MCF 10A (cell line): Measurements from ENCODE around the gene ANO7. TPM values are rescaled to one million over a fixed set of nuclear protein-coding genes. Genes with fewer than 3 reads are reported as not detected.

Experiments
- BruUV-seq: library from RNA; stranded (reverse); fragments of 400-500 nt; replicated peaks from 2 replicates; lab custom pipeline; 2021; lab: Mats Ljungman, UMichigan
- CTCF ChIA-PET: fragments of 300-600 bp; sonication (Branson Sonifier 250); formaldehyde crosslinking; extraction: SDS; loops from one replicate; lab custom pipeline; 2021; ENCODE audit warnings: antibody characterized with exemption, inconsistent platforms; lab: Yijun Ruan, JAX
- POLR2A ChIA-PET: fragments of 300-600, 350-650 bp; sonication (Branson Sonifier 250); formaldehyde crosslinking; extraction: SDS; loops from one replicate; lab custom pipeline; 2020; ENCODE audit warnings: antibody characterized with exemption, inconsistent platforms; lab: Yijun Ruan, JAX
- DNase-seq: peaks from one replicate; pipeline ENCODE4 v3.0.0-alpha.2; 2018; ENCODE audit not compliant: unreplicated experiment
- H3K27ac Mint-ChIP-seq: one replicate; pipeline ENCODE4 v1.8.0; 2022; ENCODE audit warnings: mild to moderate bottlenecking, low read depth, mixed read lengths; ENCODE audit not compliant: unreplicated experiment
- H3K27me3 Mint-ChIP-seq: one replicate; pipeline ENCODE4 v1.8.0; 2022; ENCODE audit warnings: mixed read lengths; ENCODE audit not compliant: insufficient read depth, unreplicated experiment
- H3K36me3 Mint-ChIP-seq: one replicate; pipeline ENCODE4 v1.8.0; 2022; ENCODE audit warnings: mild to moderate bottlenecking, moderate library complexity, mixed read lengths; ENCODE audit not compliant: insufficient read depth, unreplicated experiment
- H3K4me1 Mint-ChIP-seq: one replicate; pipeline ENCODE4 v1.8.0; 2022; ENCODE audit warnings: mixed read lengths; ENCODE audit not compliant: insufficient read depth, unreplicated experiment
- H3K4me3 Mint-ChIP-seq: one replicate; pipeline ENCODE4 v1.8.0; 2022; ENCODE audit warnings: mild to moderate bottlenecking, moderate library complexity, mixed read lengths; ENCODE audit not compliant: unreplicated experiment
- H3K9me3 Mint-ChIP-seq: one replicate; pipeline ENCODE4 v1.8.0; 2022; ENCODE audit warnings: mixed read lengths; ENCODE audit not compliant: unreplicated experiment
- intact Hi-C: fragments of 100-400 bp; cut with micrococcal nuclease; formaldehyde crosslinking; loops from 2 replicates; pipeline ENCODE4 v1.14.1; 2022
- total RNA-seq: library from RNA; stranded (reverse); gene quantifications from 2 replicates; pipeline ENCODE4 v1.2.3, GENCODE V29; 2022
- TF ChIP-seq, protein P1 (sequence below): fragments of 200-600 bp; IDR thresholded peaks from one replicate; pipeline ENCODE4 v1.8.0; 2022; ENCODE audit warnings: antibody characterized with exemption, mild to moderate bottlenecking; ENCODE audit not compliant: unreplicated experiment

ANO7 gene
- total RNA-seq, 1 experiment from 2014 or later: 0.14 TPM

DNA sequence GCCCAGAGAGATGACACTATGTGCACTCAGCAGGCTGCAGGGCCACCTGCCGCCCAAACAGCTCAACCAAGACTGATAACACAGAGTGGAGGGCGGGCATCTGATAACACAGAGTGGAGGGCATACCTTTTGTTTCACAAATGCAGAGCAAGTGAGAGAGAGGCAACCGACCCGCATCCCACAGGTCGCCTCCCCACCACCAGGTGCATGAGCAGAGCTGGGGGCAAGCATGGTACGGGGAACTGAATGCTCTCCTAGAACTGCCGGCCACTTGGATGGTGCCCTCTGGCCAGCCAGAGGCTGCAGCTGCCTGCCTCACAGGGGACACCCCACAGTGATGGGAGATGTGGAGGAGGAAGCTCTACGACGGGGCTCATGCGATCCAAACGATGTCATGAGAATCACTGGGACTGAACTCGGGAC is 49.5 kb downstream of the ANO7 start:
- intact Hi-C loops: no loop called here
- ChIA-PET CTCF (no interaction called here), POLR2A (interaction anchor here (0.5 to 1.3 kb wide), 2 partner anchors 88 to 566 kb away, joined by 3 read pairs; partner anchors contain the start of genes PASK and PPP1R7)
- no TSS peak for BruUV-seq
- H3K4me3 Mint-ChIP-seq: no peak overlapping the region
- no peaks in the 10 kb centered on the region for H3K9me3 Mint-ChIP-seq
- no peaks in the 10 kb centered on the region for H3K27me3 Mint-ChIP-seq
- peaks cover 100% of the 10 kb centered on the region for H3K36me3 Mint-ChIP-seq
- TF ChIP-seq, protein P1, sequence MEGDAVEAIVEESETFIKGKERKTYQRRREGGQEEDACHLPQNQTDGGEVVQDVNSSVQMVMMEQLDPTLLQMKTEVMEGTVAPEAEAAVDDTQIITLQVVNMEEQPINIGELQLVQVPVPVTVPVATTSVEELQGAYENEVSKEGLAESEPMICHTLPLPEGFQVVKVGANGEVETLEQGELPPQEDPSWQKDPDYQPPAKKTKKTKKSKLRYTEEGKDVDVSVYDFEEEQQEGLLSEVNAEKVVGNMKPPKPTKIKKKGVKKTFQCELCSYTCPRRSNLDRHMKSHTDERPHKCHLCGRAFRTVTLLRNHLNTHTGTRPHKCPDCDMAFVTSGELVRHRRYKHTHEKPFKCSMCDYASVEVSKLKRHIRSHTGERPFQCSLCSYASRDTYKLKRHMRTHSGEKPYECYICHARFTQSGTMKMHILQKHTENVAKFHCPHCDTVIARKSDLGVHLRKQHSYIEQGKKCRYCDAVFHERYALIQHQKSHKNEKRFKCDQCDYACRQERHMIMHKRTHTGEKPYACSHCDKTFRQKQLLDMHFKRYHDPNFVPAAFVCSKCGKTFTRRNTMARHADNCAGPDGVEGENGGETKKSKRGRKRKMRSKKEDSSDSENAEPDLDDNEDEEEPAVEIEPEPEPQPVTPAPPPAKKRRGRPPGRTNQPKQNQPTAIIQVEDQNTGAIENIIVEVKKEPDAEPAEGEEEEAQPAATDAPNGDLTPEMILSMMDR: no peak
- no peaks in the 10 kb centered on the region for H3K4me1 Mint-ChIP-seq
- no peak overlapping the region for H3K27ac Mint-ChIP-seq
- DNase-seq: no peak

DNA sequence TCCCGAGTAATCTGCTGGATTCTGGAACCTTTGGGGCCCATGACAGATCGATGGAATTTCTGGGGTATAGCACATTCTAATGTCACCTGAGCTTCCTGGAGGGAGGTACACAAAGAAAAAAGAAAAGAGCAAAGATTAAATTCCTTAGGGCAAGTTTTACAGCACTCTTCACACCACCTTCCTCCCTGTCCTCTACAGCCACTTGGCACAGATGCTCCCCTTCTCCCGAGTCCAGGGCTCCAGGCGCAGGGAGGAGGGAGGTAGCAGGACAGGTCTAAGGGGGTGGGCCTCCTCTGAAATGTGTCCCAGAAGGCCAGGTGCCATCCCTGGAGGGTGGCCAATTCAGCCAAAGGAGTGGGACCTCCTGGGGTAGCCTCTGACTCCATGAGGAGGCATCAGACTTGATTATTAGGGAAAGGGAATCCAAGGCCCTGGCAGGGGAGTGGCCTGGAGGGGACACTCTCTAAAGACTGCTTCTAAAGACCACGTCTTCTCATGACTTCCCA is 50.3 kb downstream of the ANO7 start:
- ChIA-PET CTCF (no interaction called here), POLR2A (interaction anchor here (1.3 kb wide), 1 partner anchor 89 kb away, joined by 3 read pairs; the partner anchor contains the start of genes PASK and PPP1R7)
- no peaks in the 10 kb centered on the region for H3K4me1 Mint-ChIP-seq
- H3K9me3 Mint-ChIP-seq: no peaks in the 10 kb centered on the region
- intact Hi-C loops: no loop called here
- no peak overlapping the region for H3K4me3 Mint-ChIP-seq
- H3K27ac Mint-ChIP-seq: no peak overlapping the region
- H3K27me3 Mint-ChIP-seq: no peaks in the 10 kb centered on the region
- TF ChIP-seq, protein P1: no peak
- DNase-seq: no peak
- peaks cover 100% of the 10 kb centered on the region for H3K36me3 Mint-ChIP-seq
- no TSS peak for BruUV-seq

- peaks cover 100% of the 10 kb centered on the region for H3K36me3 Mint-ChIP-seq
- TSS peak; percentile 59 for BruUV-seq
- H3K27me3 Mint-ChIP-seq: no peaks in the 10 kb centered on the region
Observed at GRCh38 chr2:241239552-241240202, 51.2 kb downstream of the ANO7 start.

More at GRCh38 chr2:241239552-241240202, 51.2 kb downstream of the ANO7 start:
- no peaks in the 10 kb centered on the region for H3K9me3 Mint-ChIP-seq
- no peak overlapping the region for H3K27ac Mint-ChIP-seq
- intact Hi-C loops: no loop called here
- H3K4me1 Mint-ChIP-seq: no peaks in the 10 kb centered on the region
- H3K4me3 Mint-ChIP-seq: no peak overlapping the region
- POLR2A ChIA-PET: no interaction called here
- DNase-seq: no peak
- TF ChIP-seq, protein P1: no peak
- CTCF ChIA-PET: no interaction called here
